IMR-90 (cell line): ENCODE data around the gene ABTB1. TPM values are rescaled to one million over a fixed set of nuclear protein-coding genes. Genes with fewer than 3 reads are reported as not detected.

Experiments
- ATAC-seq: fragments of 200-7000 bp; cut with Tn5 transposase; 2 replicates; pipeline ENCODE4 v1.9.1; 2020; ENCODE audit warnings: low read depth, mild to moderate bottlenecking, moderate library complexity
- BruUV-seq: library from RNA; stranded (reverse); fragments of 400-500 nt; replicated peaks from 2 replicates; lab custom pipeline; 2021; lab: Mats Ljungman, UMichigan
- CTCF ChIA-PET: fragments of 300-600 bp; formaldehyde crosslinking; extraction: SDS; loops from one replicate; lab custom pipeline; 2021; ENCODE audit warnings: antibody characterized with exemption; lab: Yijun Ruan, JAX
- POLR2A ChIA-PET: fragments of 300-600 bp; sonication (Branson Sonifier 250); formaldehyde crosslinking; loops from one replicate; lab custom pipeline; 2022; ENCODE audit warnings: antibody characterized with exemption; ENCODE audit not compliant: unreplicated experiment; lab: Charles Lee
- DNase-seq: peaks from one replicate; pipeline ENCODE4 v3.0.0; 2013
- H2AFZ ChIP-seq: replicated peaks from 2 replicates; pipeline ENCODE3; 2013; ENCODE audit warnings: low read length, mild to moderate bottlenecking; ENCODE audit not compliant: poor library complexity
- H2AK5ac ChIP-seq: 2 replicates; pipeline ENCODE4 v1.6.1; 2013; ENCODE audit warnings: low read depth, low read length, inconsistent platforms
- H2AK9ac ChIP-seq: replicated peaks from 2 replicates; pipeline ENCODE3; 2013; ENCODE audit warnings: mild to moderate bottlenecking, low read depth, low read length, moderate library complexity; ENCODE audit not compliant: poor library complexity
- H2BK120ac ChIP-seq: 2 replicates; pipeline ENCODE4 v1.6.1; 2013; ENCODE audit warnings: low read depth, low read length, inconsistent platforms
- H2BK15ac ChIP-seq: 3 replicates; pipeline ENCODE4 v1.6.1; 2013; ENCODE audit warnings: low read depth, low read length, inconsistent platforms
- H2BK20ac ChIP-seq: 2 replicates; pipeline ENCODE4 v1.6.1; 2013; ENCODE audit warnings: low read depth, mild to moderate bottlenecking, inconsistent platforms, low read length, moderate library complexity
- H2BK5ac ChIP-seq: 2 replicates; pipeline ENCODE4 v1.6.1; 2013; ENCODE audit warnings: mild to moderate bottlenecking, low read depth, low read length, inconsistent platforms; ENCODE audit not compliant: poor library complexity, severe bottlenecking
- H3K14ac ChIP-seq: replicated peaks from 2 replicates; pipeline ENCODE4 v1.6.1; 2013; ENCODE audit warnings: low read depth, low read length, inconsistent platforms
- H3K18ac ChIP-seq: 2 replicates; pipeline ENCODE4 v1.6.1; 2013; ENCODE audit warnings: low read depth, low read length, control low read depth
- H3K23ac ChIP-seq: 2 replicates; pipeline ENCODE4 v1.6.1; 2013; ENCODE audit warnings: low read depth, low read length, inconsistent platforms
- H3K27ac ChIP-seq: 2 replicates; pipeline ENCODE4 v1.5.1; 2013; ENCODE audit warnings: mild to moderate bottlenecking, control low read depth, low read length; ENCODE audit not compliant: insufficient read depth
- H3K27me3 ChIP-seq: 2 replicates; pipeline ENCODE4 v1.6.1; 2013; ENCODE audit warnings: low read length; ENCODE audit not compliant: control insufficient read depth, insufficient read depth
- H3K36me3 ChIP-seq: 2 replicates; pipeline ENCODE4 v1.6.1; 2013; ENCODE audit warnings: low read length, mixed read lengths; ENCODE audit not compliant: control insufficient read depth, insufficient read depth
- H3K4ac ChIP-seq: 2 replicates; pipeline ENCODE4 v1.6.1; 2013; ENCODE audit warnings: low read depth, low read length, inconsistent platforms
- H3K4me1 ChIP-seq: 2 replicates; pipeline ENCODE4 v1.6.1; 2013; ENCODE audit warnings: low read length, mixed read lengths; ENCODE audit not compliant: control insufficient read depth, insufficient read depth
- H3K4me2 ChIP-seq: 2 replicates; pipeline ENCODE4 v1.6.1; 2013; ENCODE audit warnings: low read depth, mild to moderate bottlenecking, control low read depth, low read length, moderate library complexity
- H3K4me3 ChIP-seq: 2 replicates; pipeline ENCODE4 v1.5.1; 2013; ENCODE audit warnings: low read depth, mild to moderate bottlenecking, control low read depth, low read length, moderate library complexity; ENCODE audit not compliant: insufficient read depth
- H3K56ac ChIP-seq: 2 replicates; pipeline ENCODE4 v1.6.1; 2013; ENCODE audit warnings: low read length, inconsistent platforms; ENCODE audit not compliant: insufficient read depth; ENCODE audit errors: extremely low read depth
- H3K79me1 ChIP-seq, 2 experiments: 2 replicates each; pipeline ENCODE4 v1.6.1; 2013; ENCODE audit warnings: low read length in 2 of 2, inconsistent platforms in 1 of 2, low read depth in 1 of 2
- H3K9ac ChIP-seq: 2 replicates; pipeline ENCODE4 v1.6.1; 2013; ENCODE audit warnings: low read depth, low read length, control low read depth
- H3K9me1 ChIP-seq: 2 replicates; pipeline ENCODE4 v1.6.1; 2013; ENCODE audit warnings: low read length, inconsistent platforms; ENCODE audit not compliant: insufficient read depth
- H3K9me3 ChIP-seq: 2 replicates; pipeline ENCODE4 v1.6.1; 2013; ENCODE audit warnings: low read length; ENCODE audit not compliant: control insufficient read depth, insufficient read depth
- H4K20me1 ChIP-seq: 2 replicates; pipeline ENCODE4 v1.6.1; 2013; ENCODE audit warnings: low read length, inconsistent platforms; ENCODE audit not compliant: insufficient read depth
- H4K5ac ChIP-seq: 2 replicates; pipeline ENCODE4 v1.6.1; 2013; ENCODE audit warnings: mild to moderate bottlenecking, low read depth, low read length, control low read depth
- H4K8ac ChIP-seq, 2 experiments: 2 replicates each; pipeline ENCODE4 v1.6.1; 2013; ENCODE audit warnings: low read depth in 2 of 2, low read length in 2 of 2, control low read depth in 1 of 2, inconsistent platforms in 1 of 2
- H4K91ac ChIP-seq: 2 replicates; pipeline ENCODE4 v1.6.1; 2013; ENCODE audit warnings: low read depth, low read length, inconsistent platforms; ENCODE audit not compliant: insufficient read depth
- FOS ChIP-seq: fragments of 150-350 bp; IDR thresholded peaks from 2 replicates; pipeline ENCODE4 v1.6.1; 2016; ENCODE audit warnings: low read depth, low read length
- WGBS, 2 experiments: methylation state at CpG; one replicate each; pipeline versions ENCODE4 v1.1.5 to v1.1.7; 2013; ENCODE audit warnings: missing lambda C conversion rate in 2 of 2; ENCODE audit not compliant: insufficient read length in 1 of 2; ENCODE audit errors: extremely low coverage in 2 of 2; 5-methylcytosine and 5-hydroxymethylcytosine counted together
- dilution Hi-C: fragments of 300-500 bp; cut with HindIII; formaldehyde crosslinking; loops from one replicate; pipeline ENCODE4 v1.14.3; 2018; ENCODE audit warnings: low sequenced_read_pairs; ENCODE audit not compliant: unreplicated experiment
- in situ Hi-C: fragments of 300-500 bp; cut with MboI; formaldehyde crosslinking; loops from 3 replicates; pipeline ENCODE4 v1.14.3; 2019; ENCODE audit warnings: low sequenced_read_pairs, inconsistent platforms, mixed read lengths
- intact Hi-C: fragments of 100-400 bp; cut with micrococcal nuclease; formaldehyde crosslinking; loops from 2 replicates; pipeline ENCODE4 v1.10.0; 2022
- polyA plus RNA-seq, 3 experiments: library from polyadenylated mRNA; depleted of rRNA; stranded (reverse); fragments of >200 nt; gene quantifications; 2 replicates each; pipeline ENCODE4 v1.2.3, GENCODE V29; 2012; ENCODE audit warnings: low replicate concordance in 1 of 3
- total RNA-seq: library from RNA; depleted of rRNA; stranded (reverse); fragments of >200 nt; gene quantifications from 2 replicates; pipeline ENCODE4 v1.2.3, GENCODE V29; 2012

Gene ABTB1
- total and polyA plus RNA-seq, 2 of the 4 experiments (the other 2 are of a cell fraction): 3.2 to 23.0 TPM

DNA sequence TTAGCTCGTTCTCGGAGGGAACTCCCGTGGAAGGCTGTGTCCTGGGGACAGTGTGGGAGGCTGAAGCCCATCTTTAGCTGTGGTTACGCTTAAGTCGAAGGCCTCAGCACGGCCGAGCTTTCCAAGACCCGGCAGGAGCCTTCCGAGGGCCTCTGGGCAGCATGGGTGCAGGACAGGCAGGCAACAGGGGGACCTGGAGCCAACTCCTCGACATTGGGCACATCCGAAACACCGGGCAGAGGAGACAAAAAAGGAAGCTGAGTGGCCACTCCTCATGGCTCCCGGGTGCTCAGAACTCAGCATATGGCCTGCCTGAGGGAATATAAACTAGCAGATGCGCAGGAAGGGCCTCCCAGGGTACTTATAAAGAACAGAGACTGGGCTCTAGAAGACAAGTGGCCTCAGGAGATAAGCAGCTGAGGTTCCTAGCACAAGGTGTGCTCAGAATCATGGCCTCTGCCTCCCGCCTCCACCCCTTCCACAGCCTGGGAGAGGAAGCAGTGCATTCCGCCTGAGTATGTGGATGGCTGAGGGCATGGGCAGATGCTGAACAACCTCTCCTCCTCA, 34.1 kb downstream of the ABTB1 start:
- H3K23ac ChIP-seq: no peak overlapping the region
- H3K4ac ChIP-seq: no peak overlapping the region
- H4K5ac ChIP-seq: no peak overlapping the region
- H3K14ac ChIP-seq: no peak overlapping the region
- H2BK15ac ChIP-seq: no peak overlapping the region
- no peak overlapping the region for H4K8ac ChIP-seq
- H3K4me2 ChIP-seq: no peak overlapping the region
- in situ Hi-C loops (no loop called here), intact Hi-C loops (no loop called here), dilution Hi-C loops (no loop called here)
- H4K20me1 ChIP-seq: no peaks in the 10 kb centered on the region
- WGBS, 2 experiments: 94% methylated on average over 5 of the region's 16 CpGs; no CpG with 5 or more reads in 1 of the 2 experiments
- no peaks in the 10 kb centered on the region for H3K9me3 ChIP-seq
- H3K56ac ChIP-seq: no peak overlapping the region
- no peak overlapping the region for H3K4me3 ChIP-seq
- H4K91ac ChIP-seq: no peak overlapping the region
- H3K27me3 ChIP-seq: no peaks in the 10 kb centered on the region
- POLR2A ChIA-PET: no interaction called here
- H2AK5ac ChIP-seq: no peak overlapping the region
- H3K18ac ChIP-seq: no peak overlapping the region
- DNase-seq (no peak), ATAC-seq (no peak)
- CTCF ChIA-PET: interaction anchor here (1.7 kb wide), 1 partner anchor 10 kb away, joined by 5 read pairs; no protein-coding TSS in a partner anchor
- no peak overlapping the region for H2AFZ ChIP-seq
- no peak overlapping the region for H3K27ac ChIP-seq
- peaks cover 10 to 58% of the 10 kb centered on the region in 2 experiments for H3K79me1 ChIP-seq
- H2BK120ac ChIP-seq: no peak overlapping the region
- H3K36me3 ChIP-seq: peaks cover 6% of the 10 kb centered on the region
- H2BK20ac ChIP-seq: no peak overlapping the region
- no peak overlapping the region for H2AK9ac ChIP-seq
- peaks cover 10% of the 10 kb centered on the region for H3K4me1 ChIP-seq
- no peak for TF ChIP-seq FOS
- H3K9ac ChIP-seq: no peak overlapping the region
- no TSS peak for BruUV-seq
- H3K9me1 ChIP-seq: peaks cover 20% of the 10 kb centered on the region
- no peak overlapping the region for H2BK5ac ChIP-seq
